ENCODE data around the gene ZNF362. TPM values are rescaled to one million over a fixed set of nuclear protein-coding genes. Genes with fewer than 3 reads are reported as not detected.

The ZNF362 gene
- total and polyA plus RNA-seq, 8 donors = 1.3 to 49.8 (median 8.8) TPM

- intact Hi-C loops (cut with DNase I; ENCODE audit: low total_unique reads) = no loop called here
- no peak for DNase-seq
- 48 to 78% (median 68%) methylated on average over 1 of the region's 1 CpG for WGBS, 5 donors
Measured at GRCh38 chr1:33317354-33317753, 61.1 kb downstream of the ZNF362 start.

GRCh38 chr1:33317946-33318345 is 61.7 kb downstream of the ZNF362 start:
- no peaks in the 10 kb centered on the region for H3K27me3 ChIP-seq
- no peak overlapping the region for H3K4me3 ChIP-seq
- intact Hi-C loops (cut with DNase I; ENCODE audit: low total_unique reads) = no loop called here
- H3K4me1 ChIP-seq = peaks cover 0 to 10% (median 0%) of the 10 kb centered on the region in 4 donors
- H3K9me3 ChIP-seq = no peaks in the 10 kb centered on the region
- 58 to 81% (median 66%) methylated on average over 6 of the region's 6 CpGs for WGBS, 5 donors
- no peak for DNase-seq
- H3K27ac ChIP-seq = no peak overlapping the region
- peaks cover 3 to 19% (median 14%) of the 10 kb centered on the region in 4 donors for H3K36me3 ChIP-seq
- no peak for TF ChIP-seq CTCF (IDR thresholded peaks at IDR 0.05)
- no peak for TF ChIP-seq POLR2AphosphoS5 (IDR thresholded peaks at IDR 0.05)
- no peak for TF ChIP-seq EP300 (IDR thresholded peaks at IDR 0.05)
- TF ChIP-seq POLR2A (IDR thresholded peaks at IDR 0.05) = no peak

More at GRCh38 chr1:33317354-33317753, 61.1 kb downstream of the ZNF362 start:
- Histone ChIP-seq H3K4me1 (peaks cover 0 to 10% (median 0%) of the 10 kb centered on the region in 4 donors), H3K36me3 (peaks cover 0 to 13% (median 8%) of the 10 kb centered on the region in 4 donors), H3K4me3 (no peak overlapping the region), H3K27ac (no peak overlapping the region), H3K9me3 (no peaks in the 10 kb centered on the region), H3K27me3 (no peaks in the 10 kb centered on the region)
- no peak for TF ChIP-seq EP300 (IDR thresholded peaks at IDR 0.05)
- TF ChIP-seq CTCF (IDR thresholded peaks at IDR 0.05) = no peak
- no peak for TF ChIP-seq POLR2AphosphoS5 (IDR thresholded peaks at IDR 0.05)
- TF ChIP-seq POLR2A (IDR thresholded peaks at IDR 0.05) = no peak

GRCh38 chr1:33319186-33319948 is 63.1 kb downstream of the ZNF362 start:
- H3K4me3 ChIP-seq = no peak overlapping the region
- DNase-seq = no peak

More at GRCh38 chr1:33319186-33319948, 63.1 kb downstream of the ZNF362 start:
- peaks cover 17 to 33% (median 28%) of the 10 kb centered on the region in 4 donors for H3K36me3 ChIP-seq
- H3K9me3 ChIP-seq = no peaks in the 10 kb centered on the region
- WGBS, 5 donors = 82 to 87% (median 84%) methylated on average over 9 of the region's 9 CpGs
- intact Hi-C loops (cut with DNase I; ENCODE audit: low total_unique reads) = no loop called here
- no peak overlapping the region for H3K27ac ChIP-seq
- no peaks in the 10 kb centered on the region for H3K27me3 ChIP-seq
- peaks cover 0 to 10% (median 0%) of the 10 kb centered on the region in 4 donors for H3K4me1 ChIP-seq
- TF ChIP-seq POLR2AphosphoS5 (IDR thresholded peaks at IDR 0.05) (no peak), CTCF (IDR thresholded peaks at IDR 0.05) (no peak), POLR2A (IDR thresholded peaks at IDR 0.05) (no peak), EP300 (IDR thresholded peaks at IDR 0.05) (no peak)

Data from stomach (tissue), 9 donors.